SK-N-MC (cell line): ENCODE measurements around the gene AP1G1.
"Not testable (repeated sequence)": the region's sequence is repeated elsewhere in the genome, so short reads cannot be mapped to it uniquely, and the experiment has no call there.

Experiments
- DNase-seq: peaks from one replicate; pipeline ENCODE4 v3.0.0-alpha.2; 2011; ENCODE audit warnings: low read depth, low spot score
- H3K27ac ChIP-seq: fragments of 200-600 bp; sonication (generic); 2 replicates; pipeline ENCODE4 v1.5.1; 2016; ENCODE audit warnings: mixed run types
- H3K36me3 ChIP-seq: fragments of 200-600 bp; sonication (generic); 2 replicates; pipeline ENCODE4 v1.6.1; 2017; ENCODE audit warnings: antibody characterized with exemption, low read length, mixed read lengths; ENCODE audit not compliant: insufficient read depth
- H3K4me3 ChIP-seq: fragments of 200-600 bp; sonication (generic); 2 replicates; pipeline ENCODE4 v1.5.1; 2016
- H3K9ac ChIP-seq: fragments of 200-600 bp; sonication (generic); 2 replicates; pipeline ENCODE4 v1.8.0; 2017; ENCODE audit warnings: mixed run types, mixed read lengths; ENCODE audit not compliant: insufficient read length
- H3K9me3 ChIP-seq: fragments of 200-600 bp; sonication (generic); 2 replicates; pipeline ENCODE4 v1.6.1; 2017; ENCODE audit warnings: low read depth, mild to moderate bottlenecking, antibody characterized with exemption, low read length, moderate library complexity, mixed read lengths
- EZH2 ChIP-seq: fragments of 200-600 bp; sonication (generic); IDR thresholded peaks from one replicate; pipeline ENCODE4 v1.6.1; 2017; ENCODE audit warnings: antibody characterized with exemption
- FOXP2 ChIP-seq: optimal IDR thresholded peaks from 2 replicates; pipeline ENCODE3; 2011; ENCODE audit warnings: mild to moderate bottlenecking, moderate library complexity; ENCODE audit not compliant: insufficient read depth; ENCODE audit errors: extremely low read length, control extremely low read depth
- POLR2AphosphoS5 ChIP-seq: IDR thresholded peaks from 2 replicates; pipeline ENCODE4 v1.6.1; 2012; ENCODE audit warnings: mild to moderate bottlenecking, low read depth, low read length, borderline replicate concordance

Gene AP1G1

DNA sequence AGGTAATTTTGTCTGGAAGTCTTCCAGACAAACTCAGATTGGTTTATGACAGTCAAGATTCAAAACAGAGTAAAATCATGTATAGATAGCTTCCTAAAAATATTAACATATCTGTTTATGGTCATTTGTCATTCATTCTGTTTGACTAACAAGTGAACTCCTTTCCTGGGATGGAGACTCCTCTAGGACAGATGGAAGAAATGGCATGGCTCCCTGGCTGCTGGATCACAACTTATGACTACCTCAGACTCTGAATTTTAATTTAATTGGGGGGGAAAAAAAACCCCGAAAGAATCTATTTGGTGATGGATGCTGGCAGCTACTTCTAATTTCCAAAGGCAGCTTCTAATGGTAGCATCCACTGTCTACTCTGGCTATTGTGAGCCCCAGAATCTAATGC is 118.7 kb downstream of the AP1G1 start:
- no peak overlapping the region for H3K9ac ChIP-seq
- H3K27ac ChIP-seq: no peak overlapping the region
- peaks cover 4% of the 10 kb centered on the region; the same call in 1 of the 2 replicates for H3K36me3 ChIP-seq
- DNase-seq: no peak
- H3K4me3 ChIP-seq: no peak overlapping the region
- TF ChIP-seq EZH2 (no peak), FOXP2 (no peak), POLR2AphosphoS5 (no peak)
- no peaks in the 10 kb centered on the region for H3K9me3 ChIP-seq

DNA sequence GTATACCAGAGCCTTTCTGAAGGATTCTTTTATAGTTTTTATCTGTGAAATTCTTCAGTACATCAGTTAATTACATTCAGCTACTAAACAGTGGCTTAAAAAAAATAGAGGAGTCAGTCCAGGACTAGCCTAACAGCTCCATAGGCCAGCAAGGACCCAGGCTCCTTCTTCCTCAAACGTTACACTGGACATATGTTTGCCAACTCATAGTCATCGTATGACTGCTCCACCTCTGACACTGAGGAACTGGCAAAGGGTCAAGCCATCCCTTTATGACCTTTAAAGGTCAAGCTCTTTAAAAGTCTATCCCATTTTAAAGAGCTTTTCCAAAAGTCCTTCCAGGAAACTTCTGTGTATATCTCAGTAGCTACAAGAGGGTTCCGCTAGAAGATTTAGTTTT is 120.8 kb downstream of the AP1G1 start:
- TF ChIP-seq FOXP2: no peak
- TF ChIP-seq POLR2AphosphoS5: no peak
- no peak for TF ChIP-seq EZH2
- no peak overlapping the region for H3K27ac ChIP-seq
- no peak overlapping the region for H3K9ac ChIP-seq
- no peaks in the 10 kb centered on the region for H3K9me3 ChIP-seq
- DNase-seq: no peak
- H3K36me3 ChIP-seq: peaks cover 4% of the 10 kb centered on the region; the same call in 1 of the 2 replicates
- no peak overlapping the region for H3K4me3 ChIP-seq

DNA sequence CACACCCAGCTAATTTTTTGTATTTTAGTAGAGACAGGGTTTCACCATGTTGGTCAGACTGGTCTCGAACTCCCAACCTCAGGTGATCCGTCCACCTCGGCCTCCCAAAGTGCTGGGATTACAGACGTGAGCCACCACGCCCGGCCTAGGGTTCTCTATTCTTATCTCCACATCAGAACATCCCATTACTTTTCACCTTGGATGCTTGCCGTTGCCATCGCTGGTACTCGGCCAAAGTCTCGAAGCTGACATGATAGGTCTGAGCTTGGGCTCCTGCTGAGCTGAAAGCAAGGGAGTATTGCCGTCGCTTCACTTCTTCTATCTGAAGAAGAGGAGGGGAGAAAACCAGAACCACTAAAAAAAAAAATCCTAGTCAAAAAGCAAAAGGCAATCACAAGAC is 124.4 kb downstream of the AP1G1 start:
- DNase-seq, H3K4me3 ChIP-seq, H3K27ac ChIP-seq, H3K36me3 ChIP-seq, H3K9ac ChIP-seq, H3K9me3 ChIP-seq: not testable (repeated sequence)

DNA sequence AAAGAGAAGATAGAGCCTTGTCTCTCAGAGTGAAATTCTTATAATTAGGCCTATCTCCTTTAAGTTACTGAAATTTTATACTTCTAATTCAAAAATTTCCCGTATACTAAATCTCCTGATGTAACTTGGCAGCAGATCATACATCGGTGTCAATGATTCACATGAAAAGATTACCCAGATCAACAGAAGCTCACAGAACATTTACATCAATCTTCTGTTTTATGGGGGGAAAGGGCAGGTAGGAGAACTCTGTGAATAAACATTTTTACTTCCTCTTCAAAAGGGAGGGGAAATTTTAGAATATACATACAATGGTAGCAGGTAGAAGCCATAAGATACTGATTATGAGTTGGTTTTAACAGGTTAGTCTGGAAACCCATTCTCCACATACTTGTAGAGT is 127.3 kb downstream of the AP1G1 start:
- H3K9ac ChIP-seq: no peak overlapping the region
- no peak overlapping the region for H3K4me3 ChIP-seq
- H3K27ac ChIP-seq: no peak overlapping the region
- TF ChIP-seq FOXP2: no peak
- TF ChIP-seq POLR2AphosphoS5: no peak
- no peak for TF ChIP-seq EZH2
- H3K36me3 ChIP-seq: no peaks in the 10 kb centered on the region; the same call in 1 of the 2 replicates
- H3K9me3 ChIP-seq: no peaks in the 10 kb centered on the region
- DNase-seq: no peak
